GM19351 (cell line): ENCODE results near the gene FIBCD1.
"Not testable (repeated sequence)": the region's sequence is repeated elsewhere in the genome, so short reads cannot be mapped to it uniquely, and the experiment has no call there.

Experiments used
- ATAC-seq: cut with Tn5 transposase; IDR thresholded peaks from one replicate; pipeline ENCODE4 v1.9.1; 2021; ENCODE audit warnings: mild to moderate bottlenecking, moderate library complexity; ENCODE audit not compliant: unreplicated experiment

Gene FIBCD1

DNA sequence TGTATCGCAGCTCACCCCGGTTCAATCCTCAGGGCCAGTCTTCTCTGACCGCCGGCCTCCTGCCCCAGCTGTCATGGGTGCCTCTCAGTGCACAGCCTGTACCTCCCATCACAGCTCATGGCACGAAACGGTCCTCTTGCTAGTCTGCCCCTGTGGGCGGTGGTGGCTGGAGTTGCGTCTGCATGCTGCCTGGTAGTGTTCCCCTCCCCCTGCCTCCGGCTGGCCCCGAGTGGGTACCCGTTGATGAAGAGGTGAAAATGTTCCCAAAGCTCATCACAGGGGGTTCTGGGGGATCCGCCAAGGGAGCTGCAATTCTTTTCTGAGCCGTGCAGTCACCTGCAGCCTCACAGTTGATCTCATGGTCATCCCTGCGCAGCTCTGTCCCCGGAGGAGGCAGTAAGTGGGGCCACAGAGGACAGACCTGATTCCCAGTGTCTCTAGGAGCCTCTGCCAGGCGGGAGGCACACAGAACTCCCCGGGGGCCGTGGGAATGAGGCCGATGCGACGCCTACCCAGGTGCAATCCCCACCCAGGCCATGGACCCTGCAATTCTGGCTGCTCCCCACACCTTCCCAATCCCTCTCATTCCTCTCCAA, 34.7 kb upstream of the FIBCD1 start:
- ATAC-seq = no peak

DNA sequence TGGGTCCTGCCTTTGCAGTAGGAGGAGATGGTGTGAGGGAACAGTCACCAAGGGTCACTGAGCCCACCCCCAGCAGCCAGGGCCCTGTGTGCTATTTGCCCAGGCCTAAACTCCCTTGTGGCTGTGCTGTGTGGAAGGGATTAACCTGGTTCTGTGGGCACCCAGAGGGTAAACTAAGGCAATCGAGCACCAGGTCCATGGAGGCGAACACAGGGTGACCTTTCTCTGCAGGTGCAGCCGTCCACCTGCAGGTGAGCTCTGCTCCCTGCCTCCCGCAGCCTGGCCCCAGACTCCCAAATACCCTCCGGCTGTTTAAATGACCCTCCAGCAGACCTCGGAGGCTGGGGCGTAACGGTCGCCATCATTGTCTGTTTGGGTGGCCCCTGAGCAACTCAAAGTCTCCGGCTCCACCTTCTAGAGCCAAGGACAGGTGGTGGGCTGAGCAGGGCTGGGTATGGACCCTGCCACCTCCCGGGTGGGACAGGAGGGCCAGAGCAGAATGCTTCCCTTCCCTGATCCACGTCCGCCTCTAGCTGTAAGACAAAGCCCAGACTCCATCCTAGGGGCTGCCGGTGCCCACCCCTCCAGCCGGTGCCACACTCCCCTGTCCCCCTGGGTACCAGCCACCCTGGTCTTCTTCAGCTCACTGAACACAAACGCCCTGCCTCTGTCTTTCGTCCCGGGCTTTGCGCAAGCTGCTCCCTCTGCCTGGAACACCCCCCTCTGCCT, 34.1 kb upstream of the FIBCD1 start:
- ATAC-seq = no peak

DNA sequence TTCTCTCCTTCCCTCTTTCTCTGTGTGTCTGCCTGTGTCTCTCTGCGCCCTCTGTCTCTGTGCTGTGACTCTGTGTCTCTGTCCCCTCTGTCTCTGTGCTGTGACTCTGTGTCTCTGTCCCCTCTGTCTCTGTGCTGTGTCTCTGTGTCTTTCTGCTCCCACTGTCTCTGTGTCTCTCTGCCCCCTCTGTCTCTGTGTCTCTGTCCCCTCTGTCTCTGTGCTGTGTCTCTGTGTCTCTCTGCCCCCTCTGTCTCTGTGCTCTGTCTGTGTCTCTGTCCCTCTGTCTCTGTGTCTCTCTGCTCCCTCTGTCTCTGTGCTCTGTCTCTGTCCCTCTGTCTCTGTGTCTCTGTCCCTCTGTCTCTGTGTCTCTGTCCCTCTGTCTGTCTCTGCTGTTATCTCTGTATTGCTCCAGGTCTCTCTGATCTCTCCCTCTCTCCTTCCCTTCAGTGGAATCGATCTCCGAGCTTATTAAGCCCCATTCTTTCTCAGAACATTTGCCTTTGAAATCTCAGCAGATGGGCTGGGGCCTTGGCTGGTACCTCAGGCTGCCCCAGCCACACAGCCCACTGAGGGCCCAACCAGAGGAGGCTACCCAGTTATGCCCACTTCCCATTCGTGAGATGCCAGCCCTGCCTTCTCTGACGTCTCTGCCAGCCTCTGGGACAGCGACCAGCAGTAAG, 33.4 kb upstream of the FIBCD1 start:
- no peak for ATAC-seq

DNA sequence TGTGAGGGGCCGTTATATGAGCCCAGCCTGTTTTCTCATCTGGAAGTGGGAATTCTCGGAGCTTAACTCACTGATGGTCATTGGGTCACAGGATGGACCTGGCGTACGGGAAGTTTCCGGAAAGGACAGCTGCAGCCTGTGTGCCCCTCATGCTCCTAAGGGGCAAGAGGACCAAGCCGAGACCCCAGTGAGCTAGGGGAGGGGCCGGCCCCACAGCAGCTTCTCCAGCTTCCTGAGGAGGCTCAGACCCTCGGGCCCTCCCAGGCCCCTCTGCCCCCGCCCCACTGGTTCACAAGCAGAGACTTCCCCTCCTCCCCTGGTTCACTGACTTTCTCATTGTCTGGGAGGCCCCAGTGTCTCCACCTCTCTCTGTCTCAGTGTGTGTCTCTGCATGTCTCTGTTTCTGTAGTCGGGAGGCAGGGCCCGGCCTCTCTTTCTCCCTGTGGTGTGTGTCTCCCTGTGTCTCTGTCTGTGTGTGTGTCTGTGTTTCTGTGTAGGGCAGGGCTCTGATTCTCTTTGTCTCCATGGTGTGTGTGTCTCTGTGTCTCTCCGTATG, 32.3 kb upstream of the FIBCD1 start:
- no peak for ATAC-seq

DNA sequence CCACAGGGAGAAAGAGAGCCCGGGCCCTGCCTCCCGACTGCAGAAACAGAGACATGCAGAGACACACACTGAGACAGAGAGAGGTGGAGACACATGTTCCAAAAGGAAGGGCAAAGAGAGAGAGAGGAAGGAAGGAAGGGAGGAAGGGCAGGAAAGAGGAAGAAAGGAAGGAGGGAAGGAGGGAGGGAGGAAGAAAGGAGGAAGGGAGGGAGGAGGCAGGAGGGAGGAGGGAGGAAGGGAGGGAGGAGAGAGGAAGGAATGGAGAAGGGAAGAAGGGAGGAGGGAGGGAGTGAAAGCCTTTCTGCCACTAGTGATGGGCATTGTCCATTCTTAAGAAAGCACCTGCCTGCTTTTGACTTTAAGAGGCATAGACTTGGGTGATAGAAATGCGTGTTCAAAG, 31.8 kb upstream of the FIBCD1 start:
- ATAC-seq = no peak

DNA sequence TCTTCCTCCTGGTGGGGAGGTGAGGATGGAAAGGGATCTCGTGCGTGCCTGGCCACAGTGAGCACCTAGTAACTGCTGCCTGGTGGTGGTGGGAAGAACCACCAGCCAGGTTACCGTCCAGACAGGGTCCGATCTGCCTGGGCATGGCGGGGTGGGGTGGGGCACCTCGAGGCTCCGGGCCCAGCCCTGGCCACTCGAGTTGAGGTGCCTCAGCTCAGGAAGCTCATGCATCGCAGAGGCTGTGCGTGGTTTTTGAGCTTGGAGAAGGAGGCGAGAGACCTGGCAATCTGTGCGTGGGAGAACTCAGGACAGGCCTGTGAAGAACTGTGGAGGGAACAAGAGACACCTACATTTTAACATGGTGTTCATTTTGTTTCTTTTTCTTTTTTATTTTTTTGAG, 31.0 kb upstream of the FIBCD1 start:
- ATAC-seq = no peak

DNA sequence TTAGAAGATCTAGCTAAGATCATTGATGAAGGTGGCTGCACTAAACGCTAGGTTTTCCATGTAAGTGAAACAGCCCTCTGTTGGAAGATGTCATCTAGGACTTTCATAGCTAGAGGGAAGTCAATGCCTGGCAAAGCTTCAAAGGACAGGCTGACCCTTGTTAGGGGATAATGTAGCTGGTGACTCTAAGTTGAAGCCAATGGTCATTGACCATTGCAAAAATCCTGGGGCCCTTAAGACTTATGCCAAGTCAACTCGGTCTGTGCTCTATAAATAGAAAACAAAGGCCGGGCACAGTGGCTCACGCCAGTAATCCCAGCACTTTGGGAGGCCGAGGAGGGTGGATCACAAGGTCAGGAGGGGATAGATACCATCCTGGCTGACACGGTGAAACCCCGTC, 26.6 kb upstream of the FIBCD1 start:
- ATAC-seq = no peak

DNA sequence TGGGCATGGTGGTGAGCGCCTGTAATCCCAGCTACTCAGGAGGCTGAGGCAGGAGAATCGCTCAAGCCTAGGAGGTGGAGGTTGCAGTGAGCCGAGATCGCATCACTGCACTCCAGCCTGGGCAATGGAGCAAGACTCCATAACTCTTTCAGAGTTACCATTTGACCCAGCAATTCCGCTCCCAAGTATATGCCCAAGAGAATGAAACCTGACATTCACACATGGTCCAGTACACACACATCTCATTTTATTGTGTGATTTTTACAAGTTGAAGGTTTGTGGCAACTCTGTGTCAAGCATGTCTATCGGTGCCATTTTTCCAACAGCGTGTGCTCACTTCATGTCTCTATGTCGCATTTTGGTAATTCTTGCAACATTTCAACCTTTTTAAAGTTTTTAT, 24.9 kb upstream of the FIBCD1 start:
- no peak for ATAC-seq

DNA sequence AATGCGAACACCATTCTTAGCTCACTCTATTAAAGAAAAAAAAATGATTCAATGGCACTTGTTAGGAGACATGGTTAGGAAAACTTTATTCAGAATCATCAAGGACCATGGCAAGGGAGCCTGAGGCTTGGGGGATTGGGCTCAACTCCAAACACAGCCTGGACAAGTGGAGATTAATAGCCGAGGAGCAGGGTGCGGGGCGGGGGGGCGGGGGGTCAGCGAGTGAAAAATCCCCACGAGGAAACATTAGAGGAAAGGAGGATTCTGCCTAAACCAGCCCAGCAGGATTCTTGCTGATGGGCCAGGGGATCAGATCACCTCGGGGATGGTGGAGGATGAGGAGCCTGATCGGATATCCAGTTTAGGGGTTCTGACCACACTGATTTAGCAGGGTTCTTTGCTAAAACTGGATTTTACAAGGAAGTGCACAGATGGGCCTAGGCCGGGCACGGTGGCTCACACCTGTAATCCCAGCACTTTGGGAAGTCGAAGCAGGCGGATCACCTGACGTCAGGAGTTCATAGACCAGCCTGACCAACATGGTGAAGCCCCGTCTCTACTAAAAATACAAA, 24.4 kb upstream of the FIBCD1 start:
- ATAC-seq = no peak

DNA sequence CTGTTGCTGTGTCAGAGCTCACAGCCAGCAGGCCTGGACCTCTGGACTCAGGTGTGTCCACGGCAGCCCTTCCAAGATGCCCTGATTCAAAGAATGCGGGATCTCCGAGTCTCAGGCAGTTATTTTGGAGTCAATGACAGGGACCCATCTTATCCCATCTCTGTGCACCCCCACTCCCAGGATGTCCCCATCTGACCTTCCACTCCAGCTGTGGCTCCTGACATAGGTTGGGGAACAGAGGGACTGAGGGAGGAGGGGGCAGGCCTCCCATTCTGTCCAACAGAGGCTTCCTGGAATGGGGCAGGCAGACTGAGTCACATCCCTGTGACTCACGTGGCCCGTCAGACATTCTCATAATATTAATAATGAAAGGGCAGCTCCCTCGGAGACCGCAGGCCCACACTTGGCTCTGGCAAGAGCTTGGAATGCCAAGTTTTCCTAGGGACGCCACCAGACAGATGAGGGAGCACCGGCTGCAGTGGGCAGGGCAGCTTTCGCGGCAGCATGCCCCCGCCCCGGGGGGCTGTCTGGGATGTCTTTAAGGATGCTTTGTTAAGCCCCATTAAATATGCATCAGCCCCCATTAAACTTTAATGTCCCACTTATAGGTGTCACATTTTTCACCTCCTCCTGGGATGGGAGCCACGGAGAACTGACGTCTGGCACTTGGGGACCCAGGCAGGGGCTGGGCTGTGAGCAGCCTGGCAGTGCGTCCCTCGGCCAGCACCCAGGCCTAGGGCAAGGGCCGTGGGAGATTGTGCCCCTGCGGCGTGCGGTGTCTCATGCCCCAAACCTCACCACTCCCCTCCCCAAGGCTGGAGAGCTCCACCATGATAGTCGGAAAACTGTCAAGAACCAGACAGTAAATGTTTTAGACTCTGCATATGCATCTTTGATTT, 23.6 kb upstream of the FIBCD1 start:
- ATAC-seq = no peak

DNA sequence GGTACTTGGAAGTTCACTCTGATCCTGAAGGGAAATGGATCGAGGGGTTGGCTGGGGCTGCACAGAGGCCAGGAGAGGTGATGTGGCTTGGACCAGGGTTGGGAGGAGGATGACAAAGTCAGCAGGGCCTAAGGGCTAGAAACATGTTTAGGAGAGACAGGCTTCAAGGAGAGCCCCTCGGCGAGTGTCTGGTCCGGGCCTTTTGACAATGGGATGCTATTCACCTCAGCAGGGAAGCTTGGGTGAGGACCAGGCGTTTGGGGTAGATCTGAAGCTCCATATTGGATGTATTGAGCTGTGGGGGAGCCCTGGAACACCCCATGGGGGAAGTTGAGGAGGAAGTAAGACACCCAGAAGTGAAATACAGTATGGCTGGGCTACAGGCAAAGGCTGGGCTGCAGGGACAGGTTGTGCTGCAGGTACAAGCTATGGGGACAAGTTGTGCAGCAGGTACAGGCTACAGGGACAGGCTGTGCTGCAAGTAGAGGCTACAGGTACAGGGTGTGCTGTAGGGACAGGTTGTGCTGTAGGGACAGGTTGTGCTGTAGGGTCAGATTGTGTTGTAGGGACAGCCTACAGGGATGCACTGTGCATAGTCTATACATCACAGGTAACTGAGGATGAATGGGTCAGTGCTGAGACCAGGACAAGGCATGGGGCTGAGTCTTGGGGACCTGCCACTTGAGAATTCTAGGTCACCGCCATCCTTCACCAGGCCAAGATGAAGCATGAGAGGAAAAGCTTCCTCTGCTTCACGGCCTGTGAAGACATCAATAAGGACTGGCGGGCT, 22.7 kb upstream of the FIBCD1 start:
- no peak for ATAC-seq

DNA sequence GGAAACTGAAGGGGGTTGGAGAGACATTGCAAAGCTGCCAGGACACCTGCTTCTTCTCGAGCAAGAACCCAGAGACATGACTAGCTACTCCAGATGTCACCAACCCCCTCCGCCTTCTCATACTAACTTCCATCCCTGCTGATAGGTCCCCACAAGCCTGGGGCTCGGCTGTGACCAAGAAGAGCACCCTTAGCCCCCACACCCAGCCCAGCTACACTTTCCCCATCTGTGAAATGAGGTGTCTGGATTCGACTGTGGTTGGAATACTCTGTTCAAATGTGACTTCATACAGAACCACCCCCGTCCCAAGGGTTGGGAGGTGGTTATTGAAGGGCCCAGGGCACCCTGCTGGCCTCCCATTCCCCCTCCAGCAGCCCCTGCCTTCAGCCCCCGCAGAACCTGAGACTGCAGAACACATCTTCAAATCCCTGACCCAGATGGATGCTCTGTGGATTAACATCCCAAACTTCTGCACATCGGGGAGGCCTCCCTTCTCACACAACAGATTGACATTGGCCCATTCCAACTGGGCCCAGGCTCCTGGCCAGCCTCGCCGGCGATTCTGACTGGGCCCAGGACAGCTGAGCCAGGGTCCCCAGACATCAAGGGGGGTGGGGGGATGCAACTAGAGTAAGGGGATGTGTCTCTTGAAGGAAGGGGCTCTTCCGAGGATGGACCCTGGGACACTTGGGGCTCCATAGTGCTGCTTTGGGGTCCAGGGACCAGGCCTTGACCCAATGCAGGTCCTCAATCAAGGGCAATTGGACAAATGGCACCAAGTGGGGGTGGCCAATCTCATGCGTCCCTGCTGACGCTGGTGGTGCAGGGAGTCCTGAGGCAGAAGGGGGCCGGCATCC, 21.7 kb upstream of the FIBCD1 start:
- no peak for ATAC-seq

DNA sequence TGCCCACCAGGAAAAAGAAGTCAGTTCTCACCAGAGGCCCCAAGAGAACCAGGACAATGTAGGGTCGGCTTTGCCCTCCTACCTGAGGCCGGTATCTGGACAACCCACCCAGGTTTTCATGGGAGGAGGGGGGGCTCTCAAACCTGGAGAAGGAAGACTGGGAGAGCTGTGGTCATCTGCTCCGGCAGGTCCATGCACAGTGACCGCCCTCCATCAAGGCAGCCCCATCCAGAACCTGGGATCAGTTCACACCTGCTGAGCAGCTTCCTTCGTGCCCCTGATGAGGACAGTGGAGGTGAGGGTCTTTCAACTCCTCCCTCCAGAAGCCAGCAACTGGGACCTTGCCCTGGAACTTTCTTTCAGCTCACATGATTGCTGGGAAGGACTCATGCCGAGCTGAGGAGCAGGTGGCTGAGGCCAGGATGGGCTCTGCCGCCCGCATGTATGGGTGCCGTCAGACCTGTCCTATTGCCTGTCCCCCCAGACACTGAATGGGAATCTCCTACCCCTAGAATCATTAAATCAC, 20.8 kb upstream of the FIBCD1 start:
- ATAC-seq = no peak

DNA sequence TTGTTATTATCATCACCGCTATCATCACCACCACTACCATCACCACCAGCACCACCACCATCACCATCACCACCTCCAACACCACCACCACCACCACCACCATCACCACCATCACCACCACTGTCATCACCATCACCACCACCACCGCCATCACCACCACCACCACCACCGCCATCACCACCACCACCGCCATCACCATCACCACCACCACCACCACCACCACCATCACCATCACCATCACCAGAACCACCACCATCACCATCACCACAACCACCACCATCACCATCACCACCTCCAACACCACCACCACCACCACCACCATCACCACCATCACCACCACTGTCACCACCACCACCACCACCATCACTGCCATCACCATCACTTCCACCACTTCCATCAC, 19.5 kb upstream of the FIBCD1 start:
- ATAC-seq = not testable (repeated sequence)

DNA sequence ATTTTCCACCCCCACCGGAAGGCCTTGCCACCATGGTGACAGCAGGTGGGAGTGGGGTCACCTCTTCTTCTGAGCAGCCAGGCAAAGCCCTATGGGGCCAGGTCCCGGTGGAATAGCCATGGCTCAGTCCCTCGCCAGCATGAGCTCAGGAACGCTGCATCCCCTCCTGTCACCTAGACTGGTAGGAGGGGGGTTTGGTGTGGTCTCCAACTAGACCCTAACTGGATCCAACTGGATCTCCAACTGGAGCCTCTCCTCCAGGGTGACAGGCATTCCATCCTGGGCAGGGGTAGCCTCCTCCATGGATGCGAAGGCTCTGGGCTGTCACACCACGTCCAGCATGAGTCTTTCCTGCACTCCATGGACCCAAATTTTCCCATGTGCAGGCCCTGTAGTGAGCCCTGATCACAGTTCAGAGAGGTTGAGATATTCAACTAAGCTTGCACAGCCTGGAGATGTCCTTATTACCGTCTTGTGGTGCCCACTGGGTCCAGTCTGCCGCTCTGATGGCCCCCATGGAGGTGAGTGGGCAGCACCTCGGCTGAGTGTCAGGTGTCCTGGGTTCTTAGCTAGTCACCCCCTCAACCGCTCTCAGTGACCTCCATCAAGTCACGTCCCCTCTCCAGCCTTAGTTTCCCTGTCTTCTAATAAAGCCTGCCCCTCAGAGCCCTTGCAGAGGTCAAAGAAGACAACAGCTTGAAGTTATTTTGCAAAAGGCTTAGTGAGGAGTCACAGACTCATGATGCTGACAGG, 18.6 kb upstream of the FIBCD1 start:
- no peak for ATAC-seq

DNA sequence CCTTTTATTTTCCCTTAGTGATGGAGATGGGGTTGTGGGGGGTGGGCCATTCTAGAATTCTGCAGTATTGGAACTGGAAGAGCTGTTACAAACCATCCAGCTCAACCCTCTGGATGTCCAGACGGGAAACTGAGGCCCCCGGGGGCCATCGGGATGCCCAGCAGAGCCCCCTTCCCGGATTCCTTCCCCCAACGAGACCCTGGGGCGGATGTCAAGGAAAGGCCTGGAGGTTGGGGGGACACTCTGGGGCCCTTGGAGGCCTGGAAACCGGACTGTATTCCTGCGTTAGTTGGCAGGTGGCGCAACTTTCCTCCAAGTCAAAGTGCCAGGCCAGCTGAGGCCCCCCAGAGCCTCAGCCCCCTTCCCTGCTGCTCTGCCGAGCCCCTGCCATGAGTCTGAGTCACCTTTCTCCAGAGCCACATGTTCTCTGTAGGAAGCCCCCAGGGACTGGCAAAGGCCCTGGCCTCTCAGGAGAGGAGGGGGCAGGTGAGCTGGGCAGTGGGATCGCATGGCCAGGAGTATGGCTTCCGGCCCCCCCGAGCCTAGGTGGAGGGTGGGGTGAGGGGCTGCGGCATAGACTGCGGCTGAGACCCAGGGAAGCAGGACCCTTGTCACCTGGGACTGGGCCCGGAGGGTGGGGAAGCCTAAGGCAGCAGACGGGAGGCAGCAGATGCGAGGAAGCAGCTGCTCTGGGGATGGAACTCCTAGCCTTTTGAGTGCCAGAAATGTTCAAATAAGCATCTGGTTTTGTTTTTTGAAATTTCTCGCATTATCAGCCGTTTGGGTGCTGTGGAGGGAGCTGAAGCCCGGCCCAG, 17.8 kb upstream of the FIBCD1 start:
- no peak for ATAC-seq

DNA sequence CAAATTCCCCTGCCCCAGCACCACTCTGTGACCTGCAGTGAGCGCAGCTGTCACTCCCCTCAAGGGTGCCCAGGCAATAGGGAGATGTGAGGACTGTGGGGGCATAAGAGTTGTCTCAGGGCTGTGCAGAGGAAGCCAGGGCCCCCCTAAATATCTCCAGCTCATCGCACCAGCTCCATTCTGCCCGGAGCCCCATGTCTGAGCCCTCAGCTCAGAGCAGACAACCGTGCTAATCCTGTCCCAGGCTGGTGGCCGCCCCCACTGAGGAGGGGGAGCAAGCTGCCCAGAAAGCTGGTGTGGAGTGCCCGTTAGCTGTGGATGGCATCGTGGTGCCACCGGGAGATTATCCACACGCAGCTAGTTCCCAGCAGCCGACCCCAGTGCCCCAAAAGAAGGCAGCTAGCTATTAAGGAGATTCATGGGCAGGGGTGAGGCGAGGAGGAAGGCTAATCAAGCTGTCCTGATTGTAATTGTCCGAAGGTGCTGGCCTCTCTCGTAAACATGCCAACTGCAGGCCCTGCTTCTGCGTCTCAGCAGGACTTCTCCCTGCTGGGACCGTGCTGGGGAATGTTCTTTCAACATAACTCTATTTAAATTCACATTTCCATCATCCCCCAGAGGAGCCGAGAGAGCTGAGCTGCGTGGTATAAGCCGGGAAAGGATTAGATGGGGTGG, 17.0 kb upstream of the FIBCD1 start:
- ATAC-seq = no peak
